Measurements from ENCODE around the gene OR1I1.

Gene OR1I1

DNA sequence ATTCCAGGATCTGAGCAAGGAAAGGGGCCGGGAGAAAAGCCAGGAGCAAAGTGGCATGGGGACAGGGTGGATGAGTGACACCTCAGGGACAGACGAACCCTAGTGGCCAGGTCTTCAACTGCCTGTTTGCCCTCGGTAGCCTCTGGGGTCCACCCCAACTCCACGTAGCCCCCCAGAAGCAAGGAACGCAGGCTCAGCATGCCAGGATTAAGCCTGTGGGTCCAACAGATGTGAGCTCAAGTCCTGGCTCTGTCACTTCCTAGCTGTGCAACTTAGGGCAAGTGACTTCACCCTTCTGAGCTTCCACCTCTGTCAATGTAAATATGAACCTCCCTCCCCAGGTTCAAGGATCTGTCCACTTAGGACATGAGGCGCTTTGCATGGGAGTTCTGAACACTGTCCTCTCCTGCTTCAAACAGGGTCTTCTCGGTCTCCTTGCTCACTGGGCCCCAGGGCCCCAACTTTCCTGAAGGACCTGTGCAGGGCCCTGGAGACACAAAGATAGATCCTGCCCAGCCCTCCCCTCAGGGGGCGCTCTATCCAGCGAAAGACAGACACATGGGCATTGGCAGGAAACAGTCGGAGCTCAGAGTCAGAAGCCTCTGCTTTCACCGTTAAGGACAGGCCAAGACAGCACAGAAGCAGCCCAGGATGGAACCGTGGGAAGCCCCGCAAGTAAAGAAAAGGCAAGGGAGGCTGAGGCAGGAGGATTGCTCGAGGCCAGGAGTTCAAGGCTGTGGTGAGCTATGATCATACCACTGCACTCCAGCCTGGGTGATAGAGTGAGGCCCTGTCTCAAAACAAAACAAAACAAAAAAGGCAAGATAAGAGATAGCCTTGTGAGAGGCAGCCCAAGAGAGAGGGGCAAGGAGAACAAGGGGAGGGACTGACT lies 38.4 kb downstream of the OR1I1 start:
- no peak for DNase-seq

DNA sequence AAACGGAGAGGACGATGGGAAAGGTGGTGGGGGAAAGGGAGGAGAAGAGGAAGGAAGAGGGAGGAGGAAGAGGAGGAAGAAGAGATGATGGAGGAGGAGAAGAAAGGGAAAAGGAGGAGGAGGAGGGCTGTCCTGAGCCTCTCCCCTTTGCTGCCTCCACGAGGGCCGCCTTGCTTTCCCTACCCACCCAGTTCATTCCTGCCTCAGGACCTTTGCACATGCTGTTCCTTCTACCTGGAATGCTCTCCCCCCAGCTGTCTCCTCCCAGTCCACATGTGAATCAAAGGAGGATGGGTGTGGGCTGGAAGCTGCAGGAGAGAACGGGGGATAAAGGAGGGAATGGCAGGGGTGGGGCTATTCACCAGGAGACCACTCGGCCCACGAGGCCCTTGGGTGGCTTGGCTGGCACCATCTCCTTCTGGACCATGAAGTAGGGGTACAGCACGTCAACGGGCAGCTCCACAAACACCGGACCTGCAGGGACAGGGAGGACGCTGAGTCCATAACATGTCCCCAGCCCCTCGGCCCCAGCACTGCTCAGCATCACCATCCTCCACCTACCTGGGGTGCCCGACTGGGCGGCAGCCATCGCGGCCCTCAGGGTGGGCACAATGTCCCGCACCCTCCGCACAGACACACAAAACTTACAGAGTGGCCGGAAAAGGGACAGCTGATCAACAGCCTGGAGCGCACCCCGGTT lies 40.5 kb downstream of the OR1I1 start:
- no peak for DNase-seq

GRCh38 chr19:15123031-15123890 lies 41.2 kb downstream of the OR1I1 start:
- no peak for DNase-seq

GRCh38 chr19:15123900-15124299 lies 41.9 kb downstream of the OR1I1 start:
- DNase-seq, result no peak

GRCh38 chr19:15124572-15125231 lies 42.7 kb downstream of the OR1I1 start:
- DNase-seq, result peak; percentile 23

DNA sequence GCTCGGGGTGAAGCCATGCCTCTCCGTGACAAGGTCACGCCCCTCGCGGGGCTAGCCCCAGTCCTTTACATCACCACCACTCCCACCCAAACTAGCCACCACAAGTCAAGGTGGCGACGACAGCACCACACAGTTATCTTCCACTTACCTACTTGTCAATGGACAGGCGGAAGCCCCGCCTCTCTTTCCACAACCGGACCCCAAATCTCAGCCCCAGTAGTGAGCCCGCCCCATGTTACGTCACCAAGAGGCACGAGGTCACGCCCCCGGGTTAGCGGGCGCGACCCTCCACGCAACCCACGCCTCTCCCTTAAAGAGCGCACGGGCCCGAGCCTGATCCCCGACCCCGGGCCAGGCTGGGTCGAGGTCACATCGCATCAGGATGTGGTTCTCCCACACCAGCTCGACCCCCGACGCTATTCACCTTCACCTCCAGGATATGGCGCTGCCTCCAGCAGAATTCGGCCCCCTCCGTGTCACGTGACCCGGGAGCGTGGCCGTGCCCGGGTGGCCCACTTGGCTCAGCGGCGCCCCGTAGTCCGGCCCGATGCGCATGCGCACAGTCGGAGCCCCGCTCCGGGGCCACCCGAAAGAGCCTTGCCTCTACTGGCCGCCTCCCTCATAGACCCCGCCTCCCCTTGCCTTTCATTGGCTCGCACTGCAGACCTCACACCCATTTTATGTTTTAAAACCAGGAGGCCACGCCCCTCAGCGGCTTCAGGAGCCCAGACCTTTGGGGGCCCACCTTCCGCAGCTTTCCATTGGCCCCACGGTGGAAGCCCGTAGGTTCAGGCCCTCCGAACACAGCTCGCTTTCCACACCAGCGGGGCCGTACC lies 43.4 kb downstream of the OR1I1 start:
- DNase-seq, result peak; percentile 98

DNA sequence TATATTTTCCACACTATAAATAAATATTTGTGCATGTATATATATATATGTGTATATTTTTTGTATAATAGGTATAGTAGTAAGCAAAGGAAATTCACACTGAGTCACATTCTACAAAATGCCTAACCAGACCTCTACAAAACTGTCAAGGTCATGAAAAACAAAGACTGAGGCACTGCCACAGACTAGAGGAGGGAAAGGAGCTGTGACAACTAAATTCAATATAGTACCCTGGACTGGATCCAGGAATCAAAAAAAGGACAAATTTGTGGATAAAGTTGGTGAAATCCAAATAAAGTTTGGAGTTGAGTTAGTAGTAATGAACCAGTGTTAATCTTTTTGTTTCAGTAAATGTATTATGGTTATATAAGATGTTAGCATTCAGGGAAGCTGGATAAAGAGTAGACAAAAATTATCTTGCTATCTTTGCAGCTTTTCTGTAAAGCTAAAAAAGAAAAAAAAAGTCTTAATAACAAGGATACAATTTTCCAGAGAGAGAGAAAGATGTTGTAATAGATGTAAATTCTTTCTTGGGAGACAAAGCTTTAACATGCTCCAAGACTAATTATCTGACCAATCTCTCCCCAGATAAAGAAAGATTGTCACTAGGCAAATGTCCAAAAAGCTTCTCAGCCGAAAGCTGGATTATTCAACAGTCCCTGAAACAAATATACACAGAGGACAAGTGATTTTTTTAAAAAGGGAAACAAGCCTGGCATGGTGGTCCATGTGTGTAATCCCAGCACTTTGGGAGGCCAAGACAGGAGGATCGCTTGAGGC lies 44.3 kb downstream of the OR1I1 start:
- DNase-seq, result peak; percentile 37

GRCh38 chr19:15128162-15128770 lies 46.3 kb downstream of the OR1I1 start:
- no peak for DNase-seq

DNA sequence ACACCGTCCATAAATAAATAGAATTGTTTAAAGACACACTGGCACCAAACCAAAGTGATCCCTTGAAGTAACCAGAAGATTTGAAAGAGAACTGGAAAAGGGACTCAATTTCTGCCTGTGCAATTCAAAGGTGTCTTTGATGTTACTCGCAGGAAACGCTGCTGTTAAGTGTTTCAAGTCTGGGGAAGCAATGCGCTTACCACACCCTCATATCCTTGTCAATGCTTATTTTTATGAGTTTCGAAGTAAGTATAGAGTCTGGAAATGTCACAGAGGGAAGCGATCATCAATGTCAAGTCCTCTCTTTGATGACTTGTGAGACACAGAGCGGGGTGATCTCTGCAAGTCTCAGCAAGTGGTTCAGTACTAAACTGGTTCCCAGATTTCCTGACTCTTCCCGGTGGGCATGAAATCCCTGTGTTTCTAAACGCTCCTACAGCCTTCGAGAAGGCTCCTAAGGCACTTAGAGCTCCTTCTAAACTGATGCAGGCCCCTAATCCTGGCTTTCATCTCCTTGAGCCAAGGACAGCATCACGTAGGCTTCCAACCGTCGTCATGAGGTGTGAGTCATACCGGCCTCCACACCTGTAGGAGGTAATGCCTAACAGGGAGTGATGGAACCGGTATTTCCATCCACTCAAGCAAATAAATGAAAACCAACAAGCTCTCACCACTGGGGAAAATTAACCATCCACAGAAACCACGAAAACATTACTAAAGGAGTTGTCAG lies 48.0 kb downstream of the OR1I1 start:
- DNase-seq, result no peak

- no peak for DNase-seq
These were observed 54.4 kb downstream of the OR1I1 start for GRCh38 chr19:15136234-15136954.

GRCh38 chr19:15137777-15138176 lies 55.8 kb downstream of the OR1I1 start:
- DNase-seq, result no peak

DNA sequence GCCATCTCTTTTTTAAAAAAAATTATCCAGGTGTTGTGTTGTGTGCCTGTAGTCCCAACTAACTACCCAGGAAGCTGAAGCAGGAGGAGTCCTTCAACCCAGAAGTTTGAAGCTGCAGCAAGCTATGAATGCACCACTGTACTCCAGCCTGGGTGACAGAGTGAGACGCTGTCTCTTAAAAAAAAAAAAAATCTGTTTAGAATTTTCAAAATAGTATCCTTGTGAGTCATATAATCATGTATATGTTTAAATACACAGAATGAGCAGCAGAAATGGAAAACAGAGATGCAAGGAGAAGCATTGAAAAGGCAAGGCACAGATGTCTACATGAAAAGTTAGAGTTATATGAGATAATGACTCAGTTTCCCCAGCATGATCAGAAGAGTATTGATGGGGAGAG lies 56.4 kb downstream of the OR1I1 start:
- no peak for DNase-seq

DNA sequence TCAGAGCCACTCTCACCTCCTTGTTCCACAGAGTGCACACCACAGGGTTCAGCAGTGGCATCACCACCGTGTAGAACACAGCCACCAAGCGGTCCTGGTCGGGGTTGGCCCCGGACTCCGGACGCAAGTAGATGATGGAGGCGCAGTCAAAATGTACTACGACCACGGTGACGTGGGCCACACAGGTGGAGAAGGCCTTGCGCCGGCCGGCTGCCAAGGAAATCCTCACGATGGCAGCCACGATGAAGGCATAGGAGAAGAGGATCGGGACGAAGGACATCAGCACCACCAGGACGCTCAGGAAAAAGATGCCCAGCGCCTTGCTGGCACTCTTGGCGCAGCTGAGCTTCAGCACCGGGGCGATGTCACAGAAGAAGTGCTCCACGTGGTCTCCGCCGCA lies 59.1 kb downstream of the OR1I1 start:
- no peak for DNase-seq

GRCh38 chr19:15142313-15142712 lies 60.3 kb downstream of the OR1I1 start:
- no peak for DNase-seq

Data from RPMI8226 (cell line).